NCI-H146 (cell line): Measurements from ENCODE around the gene AP3D1.
"Not testable (repeated sequence)": the region's sequence is repeated elsewhere in the genome, so short reads cannot be mapped to it uniquely, and the experiment has no call there.

Source experiments
- DNase-seq: peaks from one replicate; lab custom pipeline; 2025; lab: John Stamatoyannopoulos, UW

Gene AP3D1

DNA sequence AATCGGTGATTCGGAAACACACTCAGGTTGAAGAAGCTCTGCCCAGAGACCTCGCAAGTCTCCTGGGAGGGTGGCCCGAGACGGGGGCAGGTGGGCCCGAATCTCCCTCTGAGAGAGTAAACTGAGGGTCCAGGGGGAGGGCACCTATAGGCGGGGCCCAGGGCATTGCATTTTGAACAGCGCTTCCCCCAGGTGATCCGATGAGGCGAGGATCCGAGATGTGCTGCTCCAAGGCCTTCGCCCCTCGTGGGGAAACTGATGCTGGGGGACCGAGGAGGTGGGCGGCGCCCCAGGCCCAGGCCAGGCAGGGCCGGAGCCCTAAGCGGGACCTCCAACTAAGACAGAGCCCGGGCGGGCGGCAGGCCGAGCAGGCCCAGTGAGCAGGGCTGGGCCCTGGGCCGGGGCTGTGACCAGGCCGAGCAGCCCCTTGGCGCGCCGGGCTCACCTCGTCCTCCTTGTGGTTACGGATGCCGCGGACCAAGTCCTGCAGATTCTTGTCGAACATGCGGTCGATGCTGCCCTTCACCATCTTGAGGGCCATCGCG, 500 bp downstream of the AP3D1 start:
- no peak for DNase-seq

DNA sequence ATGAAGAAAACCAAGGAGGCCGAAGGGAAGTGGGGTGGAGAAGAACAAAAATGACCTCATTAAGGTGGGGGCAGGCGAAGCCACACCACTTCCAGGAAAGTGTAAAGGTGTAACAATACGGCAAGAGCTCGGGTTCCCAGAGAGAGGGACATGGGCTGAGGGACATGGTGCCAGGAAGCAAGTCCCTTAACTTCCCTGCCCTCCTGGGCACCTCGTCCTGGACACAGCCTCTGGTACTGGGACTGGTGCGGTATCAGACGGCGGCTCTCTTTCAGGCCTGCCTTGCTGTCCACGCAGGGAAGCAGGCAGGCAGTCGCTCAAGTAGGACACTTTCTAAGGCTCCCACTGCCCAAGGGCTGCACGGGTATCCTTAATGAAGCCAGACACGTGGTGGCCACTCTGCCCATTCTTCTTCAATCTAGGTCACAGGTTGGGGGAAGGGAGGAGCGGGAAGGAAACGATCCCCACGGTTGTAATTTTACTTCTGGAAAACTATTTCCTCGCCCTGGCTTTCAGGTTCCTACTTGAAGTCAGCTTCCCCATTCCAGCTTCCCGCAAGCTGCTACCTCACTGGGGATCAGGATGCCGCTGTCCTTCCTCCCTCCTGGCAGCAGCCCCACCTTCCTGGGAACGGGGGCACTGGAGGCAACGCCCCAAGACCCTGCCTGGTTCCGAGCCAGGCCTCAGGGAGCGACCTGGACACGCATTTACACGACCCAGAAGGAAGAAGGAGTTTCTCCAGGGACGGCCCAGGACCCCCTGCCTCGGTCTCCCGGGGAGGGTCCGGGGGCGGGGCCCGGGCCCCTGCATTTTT, 1.2 kb downstream of the AP3D1 start:
- DNase-seq, result no peak

DNA sequence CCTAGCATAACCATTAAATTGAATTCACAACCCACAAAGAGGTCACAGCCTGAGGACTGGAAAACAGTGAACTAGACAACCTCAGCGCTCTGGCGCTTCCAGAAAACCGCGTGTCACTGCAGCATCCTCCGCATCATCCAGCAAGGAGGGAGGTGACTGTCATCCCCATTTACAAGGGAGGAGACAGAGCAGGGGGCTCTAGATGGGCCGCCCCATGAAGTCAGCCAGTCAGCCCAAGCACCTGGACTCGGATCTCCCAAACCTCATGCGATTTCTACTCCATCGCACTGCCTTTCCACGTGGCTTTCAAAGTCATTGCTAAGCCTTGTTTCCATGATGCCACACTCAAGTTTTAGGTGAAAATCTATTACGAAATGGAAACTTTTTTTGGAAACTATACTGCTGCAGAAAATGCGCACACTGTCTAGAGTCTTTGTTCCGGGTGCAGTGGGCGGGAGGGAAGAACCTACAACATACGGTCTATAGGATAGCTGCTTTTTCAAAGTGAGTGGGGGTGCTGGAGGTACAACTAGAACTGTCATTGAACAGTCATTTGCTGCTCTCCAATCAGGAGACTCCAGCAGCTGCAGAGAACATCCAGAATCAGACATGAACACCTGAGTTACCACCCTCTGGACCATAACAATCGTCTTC, 2.8 kb downstream of the AP3D1 start:
- DNase-seq, result no peak

DNA sequence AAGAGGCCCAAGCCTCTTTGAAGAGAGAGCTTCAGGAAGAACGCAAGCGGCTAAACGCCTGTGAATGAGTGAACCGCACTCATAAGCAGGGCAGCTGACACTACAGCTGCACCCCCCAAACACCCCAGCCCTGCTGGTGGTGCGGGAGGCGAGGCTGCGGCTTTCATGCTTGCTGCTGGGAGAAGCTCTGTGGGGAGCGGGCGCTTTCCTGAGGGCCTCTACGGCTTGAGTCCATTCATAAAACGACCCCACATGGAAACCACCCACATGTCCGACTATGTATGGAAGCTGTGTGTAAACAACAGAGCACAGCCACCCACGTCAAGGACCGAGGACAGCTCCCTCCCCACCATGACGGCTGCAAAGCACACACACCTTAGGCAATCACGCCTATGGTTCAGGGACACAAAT, 5.5 kb downstream of the AP3D1 start:
- DNase-seq, result no peak

DNA sequence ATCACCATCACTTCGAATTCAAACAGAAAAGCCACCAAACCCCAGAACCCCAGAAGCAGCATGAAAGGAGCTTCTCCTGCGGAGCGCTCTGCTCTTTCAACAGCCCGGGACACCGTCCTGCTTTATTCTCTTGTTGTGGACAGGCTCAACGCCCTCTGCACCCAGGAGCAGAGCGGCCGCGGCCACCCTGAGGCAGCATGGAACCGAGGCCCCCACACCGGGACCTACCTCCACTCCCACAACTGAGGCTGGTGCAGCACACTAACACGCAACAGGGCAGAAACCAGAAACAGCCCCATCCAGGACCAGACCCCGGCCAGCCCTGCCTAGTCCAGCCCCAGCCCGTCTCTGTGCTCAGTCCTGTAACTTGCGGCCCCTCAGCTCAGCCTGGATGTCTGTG, 7.2 kb downstream of the AP3D1 start:
- DNase-seq, result no peak

DNA sequence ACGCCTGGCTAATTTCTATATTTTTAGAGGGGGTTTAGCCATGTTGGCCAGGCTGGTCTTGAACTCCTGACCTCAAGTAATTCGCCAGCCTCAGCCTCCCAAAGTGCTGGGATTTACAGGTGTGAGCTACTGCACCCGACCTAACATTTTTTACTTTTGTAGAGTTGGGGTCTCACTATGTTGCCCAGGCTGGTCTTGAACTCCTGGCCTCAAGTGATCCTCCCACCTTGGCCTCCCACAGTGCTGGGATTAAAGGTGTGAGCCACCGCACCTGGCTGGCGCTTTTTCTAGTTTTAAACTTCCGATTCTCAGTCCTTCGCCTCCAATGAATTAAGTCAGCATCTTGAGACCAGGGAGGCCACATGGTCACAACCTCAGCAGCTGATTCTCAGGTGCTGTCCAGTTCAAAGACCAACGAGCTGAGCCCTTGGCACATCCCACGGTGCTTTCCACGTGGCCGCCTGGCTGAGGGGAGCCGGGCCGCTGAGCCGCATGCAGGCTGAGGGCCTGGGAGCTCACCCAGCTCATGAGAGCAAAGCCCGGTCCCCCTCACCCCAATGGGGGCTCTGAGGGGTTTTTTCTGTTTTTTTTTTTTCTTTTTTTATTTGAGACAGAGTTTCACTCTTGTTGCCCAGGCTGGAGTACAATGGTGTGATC, 9.1 kb downstream of the AP3D1 start:
- DNase-seq, result no peak

DNA sequence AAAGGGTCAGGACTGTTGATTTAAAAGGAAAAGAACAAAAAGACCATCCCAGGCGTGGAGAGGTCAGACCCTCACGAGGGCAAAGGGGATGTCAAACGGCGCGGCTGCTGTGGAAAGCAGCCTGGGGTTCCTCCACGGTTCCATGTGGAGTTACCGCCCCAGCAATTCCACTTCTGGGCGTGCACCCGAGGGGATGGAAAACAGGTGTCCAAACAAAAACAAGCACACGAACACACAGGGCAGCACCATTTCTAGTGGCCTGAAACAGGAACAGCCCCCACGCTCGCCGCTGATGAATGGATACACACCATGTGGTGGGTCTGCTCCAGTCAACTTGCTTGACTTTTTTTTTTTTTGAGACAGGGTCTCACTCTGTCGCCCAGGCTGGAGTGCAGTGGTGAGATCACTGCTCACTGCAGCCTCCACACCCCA, 11.2 kb downstream of the AP3D1 start:
- no peak for DNase-seq

DNA sequence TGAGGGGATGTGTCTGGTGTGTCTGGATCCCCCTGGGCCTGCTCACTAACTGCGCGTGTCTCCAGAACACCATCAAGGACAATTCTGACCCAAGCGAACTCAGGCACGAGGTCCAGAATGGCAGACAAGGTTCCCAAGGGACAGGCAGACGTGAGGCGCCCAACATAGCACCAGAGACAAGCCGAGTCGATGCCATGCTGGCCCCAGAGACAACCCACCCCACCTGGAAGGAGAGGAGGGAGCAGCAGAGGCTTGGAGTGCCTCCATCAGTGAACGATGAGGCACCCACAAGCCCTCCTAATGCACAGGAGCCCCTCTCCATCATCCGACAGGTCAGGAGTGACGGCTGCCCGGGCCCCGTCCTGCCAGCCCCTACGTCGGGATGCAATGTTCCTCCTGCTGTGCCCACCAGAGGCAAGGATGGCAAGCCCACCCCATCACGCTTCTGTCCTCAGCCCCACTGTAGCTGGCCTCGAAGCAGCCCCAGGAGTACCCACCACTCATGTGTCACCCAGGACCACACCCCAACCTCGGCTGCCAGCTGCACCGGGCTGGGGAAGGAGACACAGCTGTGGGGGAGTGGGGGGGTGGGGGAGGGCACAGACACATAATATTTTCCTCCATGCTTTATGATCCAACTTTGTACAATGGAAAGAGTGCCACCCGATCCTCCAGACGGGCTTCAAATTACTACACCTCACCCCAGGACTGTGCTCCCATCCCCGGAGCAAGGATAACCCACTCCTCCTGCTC, 11.8 kb downstream of the AP3D1 start:
- DNase-seq, result no peak

DNA sequence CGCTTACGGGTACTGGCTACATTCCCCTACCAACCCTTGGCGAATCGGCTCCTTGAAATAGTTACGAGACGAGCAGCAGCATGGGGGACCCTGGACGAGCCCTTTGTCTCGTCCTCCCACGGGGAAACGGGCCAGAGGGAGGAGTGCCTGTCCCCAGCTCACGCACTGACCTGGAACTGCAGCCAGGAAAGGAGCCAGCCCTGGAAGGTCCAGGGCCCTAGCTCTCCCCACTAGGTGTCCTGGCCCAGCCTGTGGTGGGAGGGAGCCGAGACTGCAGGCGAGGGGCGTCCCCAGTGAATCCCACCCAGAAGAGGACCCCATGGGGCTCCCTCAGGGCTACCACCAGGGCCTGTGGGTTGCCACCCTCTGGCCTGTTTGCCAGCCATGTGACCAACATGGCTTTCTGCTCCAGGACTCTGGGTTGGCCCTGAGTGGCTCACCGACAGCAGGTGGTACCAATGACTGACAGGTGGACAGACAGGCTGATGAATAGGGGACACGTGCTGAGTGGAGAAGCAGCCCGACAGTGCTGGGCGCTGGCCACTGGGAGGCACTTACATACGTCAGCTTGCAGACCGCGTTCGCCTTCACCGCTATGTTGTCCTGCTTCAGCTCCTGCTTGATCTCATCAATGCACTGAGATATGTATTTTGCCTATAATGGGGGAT, 13.2 kb downstream of the AP3D1 start:
- DNase-seq, result no peak

DNA sequence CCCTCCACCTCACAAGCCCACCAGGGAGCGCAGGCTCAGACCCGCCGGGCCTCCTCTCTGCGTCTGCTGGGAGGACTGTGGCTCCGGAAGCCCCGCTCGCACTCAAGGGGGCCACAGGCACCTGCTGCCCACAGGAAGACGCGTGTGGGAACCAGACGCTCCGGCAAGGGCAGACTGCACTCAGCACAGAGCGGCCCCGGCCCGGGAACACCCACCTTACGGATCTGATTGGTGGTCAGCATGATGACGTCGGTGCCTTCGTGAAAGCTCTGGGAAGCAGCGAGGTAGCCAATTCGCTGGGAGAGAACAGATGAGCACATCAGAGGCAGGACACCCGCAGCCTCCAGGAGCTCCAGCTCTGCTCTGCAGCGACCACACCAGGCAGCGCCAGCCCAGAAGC, 14.6 kb downstream of the AP3D1 start:
- no peak for DNase-seq

DNA sequence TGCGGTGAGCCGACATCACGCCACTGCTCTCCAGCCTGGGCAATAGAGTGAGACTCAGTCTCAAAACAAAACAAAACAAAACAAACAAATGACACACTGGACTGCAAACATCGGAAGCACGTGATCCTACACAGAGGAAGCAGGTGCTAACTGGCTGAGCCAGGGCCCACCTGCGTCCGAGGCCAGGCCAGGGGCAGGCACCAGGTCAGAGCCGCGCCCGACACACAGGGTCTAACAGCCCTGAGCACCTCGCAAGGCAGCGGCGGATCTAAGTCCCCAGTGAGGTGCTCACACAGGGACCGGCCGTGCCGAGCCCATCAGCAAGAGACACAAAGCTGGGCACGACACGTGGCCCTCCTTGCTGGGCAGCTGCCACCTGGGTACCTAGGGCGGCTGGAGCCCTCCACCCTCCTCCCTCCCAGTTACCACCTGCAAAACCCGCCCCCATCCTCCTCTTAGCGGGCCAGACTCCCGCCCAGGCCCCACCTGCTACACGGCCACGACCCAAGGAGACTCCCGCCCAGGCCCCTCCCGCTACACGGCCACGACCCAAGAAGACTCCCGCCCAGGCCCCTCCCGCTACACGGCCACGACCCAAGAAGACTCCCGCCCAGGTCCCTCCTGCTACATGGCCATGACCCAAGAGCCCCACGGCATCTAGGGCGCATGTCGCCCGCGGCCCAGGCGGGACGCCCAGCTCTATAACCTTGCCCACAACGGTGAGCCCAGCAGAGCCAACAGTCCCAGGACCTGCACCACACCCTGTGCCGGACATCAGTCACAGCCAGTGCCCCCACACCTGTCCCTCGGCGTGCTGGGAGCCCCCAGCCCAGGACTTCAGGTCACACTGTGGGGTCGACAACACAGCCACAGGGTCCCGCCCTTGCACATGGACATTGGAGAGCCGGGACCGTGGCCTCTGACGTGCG, 15.6 kb downstream of the AP3D1 start:
- peak; percentile 19 for DNase-seq

DNA sequence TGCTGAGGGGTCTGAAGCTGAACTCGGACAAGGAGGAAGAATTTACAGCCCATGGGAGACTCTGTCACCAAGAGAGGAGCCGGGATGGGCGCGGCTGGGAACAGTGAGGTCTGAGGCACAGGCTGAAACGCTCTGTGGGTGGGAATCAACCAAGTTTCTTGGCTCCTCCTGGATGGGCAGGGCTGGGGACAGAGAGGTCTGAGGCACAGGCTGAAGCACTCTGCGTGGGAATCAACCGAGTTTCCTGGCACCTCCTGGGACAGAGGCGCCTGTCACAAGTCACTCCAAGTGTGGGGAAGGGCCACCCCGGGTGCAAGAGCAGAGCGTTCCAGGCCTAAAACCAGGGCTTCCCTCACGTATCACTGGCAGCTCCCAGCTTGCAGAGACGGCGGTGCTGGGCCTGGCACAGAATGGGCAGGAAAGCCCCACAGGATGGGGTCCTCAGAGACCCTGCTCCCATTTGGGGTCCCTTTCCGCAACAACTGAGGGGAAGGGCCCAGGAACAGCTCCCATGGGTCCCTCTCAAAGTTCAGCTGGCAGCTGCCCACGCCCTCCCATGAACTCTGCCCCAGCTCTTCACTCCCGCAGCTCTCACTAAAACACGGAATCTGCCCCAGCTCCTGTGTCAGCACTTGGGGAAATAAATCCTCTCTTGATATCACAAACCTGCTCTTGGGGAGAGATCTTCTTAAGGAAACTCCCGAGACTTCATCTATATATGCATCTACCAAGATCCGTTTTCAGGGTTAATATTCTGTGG, 18.5 kb downstream of the AP3D1 start:
- DNase-seq, result no peak

DNA sequence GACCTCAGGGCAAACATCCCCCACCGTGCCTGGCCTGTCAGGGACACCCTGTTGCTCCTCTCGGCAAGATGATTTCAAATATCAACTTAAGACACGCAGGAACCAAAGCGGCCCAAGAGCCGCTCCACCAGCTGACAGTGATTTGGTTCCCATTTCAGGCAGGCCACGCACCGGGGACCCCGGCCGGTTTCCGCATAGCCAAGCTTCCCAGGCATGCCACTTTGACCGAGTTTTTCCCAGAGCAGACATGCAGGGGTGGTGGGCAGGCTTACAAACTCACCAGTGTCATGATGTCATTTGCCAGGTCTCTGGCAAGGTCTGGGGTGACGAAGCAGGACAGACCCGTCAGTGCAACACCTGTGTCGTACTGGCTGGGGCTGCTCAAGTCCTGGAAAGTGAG, 19.2 kb downstream of the AP3D1 start:
- DNase-seq, result no peak

DNA sequence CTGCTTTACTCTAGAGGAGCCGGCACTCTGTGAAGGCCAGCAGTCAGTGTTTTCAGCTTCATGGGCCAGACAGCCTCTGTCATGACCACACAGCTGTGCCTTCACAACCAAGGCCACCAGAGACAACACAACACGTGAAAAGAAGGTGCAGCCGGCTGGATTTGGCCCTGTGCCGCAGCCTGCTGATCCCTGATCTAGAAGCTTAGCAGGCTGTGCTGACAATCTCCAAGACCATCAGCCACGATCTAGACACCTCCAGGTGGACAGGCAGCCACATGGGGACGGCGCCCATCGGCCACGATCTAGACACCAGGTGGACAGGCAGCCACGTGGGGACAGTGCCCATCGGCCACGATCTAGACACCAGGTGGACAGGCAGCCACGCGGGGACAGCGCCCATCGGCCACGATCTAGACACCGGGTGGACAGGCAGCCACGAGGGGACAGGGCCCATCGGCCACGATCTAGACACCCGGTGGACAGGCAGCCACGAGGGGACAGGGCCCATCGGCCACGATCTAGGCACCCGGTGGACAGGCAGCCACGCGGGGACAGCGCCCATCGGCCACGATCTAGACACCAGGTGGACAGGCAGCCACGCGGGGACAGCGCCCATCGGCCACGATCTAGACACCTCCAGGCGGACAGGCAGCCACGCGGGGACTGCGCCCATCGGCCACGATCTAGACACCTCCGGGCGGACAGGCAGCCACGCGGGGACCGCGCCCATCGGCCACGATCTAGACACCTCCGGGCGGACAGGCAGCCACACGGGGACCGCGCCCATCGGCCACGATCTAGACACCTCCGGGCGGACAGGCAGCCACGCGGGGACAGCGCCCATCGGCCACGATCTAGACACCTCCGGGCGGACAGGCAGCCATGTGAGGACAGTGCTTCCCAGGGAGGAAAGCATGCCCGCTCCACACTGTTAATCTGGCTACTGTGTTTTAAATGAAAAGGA, 20.1 kb downstream of the AP3D1 start:
- DNase-seq, result not testable (repeated sequence)

DNA sequence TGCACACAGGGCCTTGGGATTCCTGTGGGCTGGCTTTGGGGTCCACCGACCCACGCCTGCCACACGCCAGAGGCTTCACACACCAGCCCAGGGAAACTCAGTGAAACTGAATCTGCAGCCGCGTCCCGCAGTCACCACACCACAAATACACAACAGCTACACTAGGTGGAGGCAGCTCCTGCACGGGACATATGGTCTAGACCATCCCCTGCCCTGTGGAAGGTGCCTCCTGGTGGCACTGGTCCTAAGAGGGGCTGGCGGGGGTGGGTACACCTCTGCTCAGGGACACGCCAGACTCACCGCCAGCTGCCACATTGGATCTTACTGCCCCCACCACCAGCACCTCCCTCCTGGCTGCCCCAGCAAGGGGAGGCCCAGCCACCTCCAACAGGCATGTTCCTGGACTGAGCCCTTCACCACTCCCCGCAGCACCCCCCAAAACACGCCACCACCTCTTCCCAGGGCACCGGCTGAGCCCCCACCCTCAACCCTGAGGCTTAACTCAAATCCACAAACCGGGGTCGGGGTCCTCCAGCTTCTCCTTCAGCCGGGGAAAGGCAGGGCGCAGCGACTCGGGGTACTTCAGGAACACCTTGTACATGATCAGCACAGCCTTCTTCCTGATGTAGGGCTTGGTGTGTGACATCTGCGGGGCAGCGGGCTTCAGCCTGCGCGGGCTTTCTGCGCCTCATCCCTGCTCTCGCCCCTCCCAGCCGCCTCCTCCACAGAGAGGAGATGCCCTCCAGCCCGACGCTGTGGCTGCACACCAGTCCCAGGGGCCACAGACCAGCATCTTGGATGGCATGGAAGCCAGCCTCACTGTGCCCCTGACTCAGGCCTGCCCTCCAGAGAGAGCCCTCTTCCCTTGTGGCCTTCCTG, 21.2 kb downstream of the AP3D1 start:
- DNase-seq, result no peak

DNA sequence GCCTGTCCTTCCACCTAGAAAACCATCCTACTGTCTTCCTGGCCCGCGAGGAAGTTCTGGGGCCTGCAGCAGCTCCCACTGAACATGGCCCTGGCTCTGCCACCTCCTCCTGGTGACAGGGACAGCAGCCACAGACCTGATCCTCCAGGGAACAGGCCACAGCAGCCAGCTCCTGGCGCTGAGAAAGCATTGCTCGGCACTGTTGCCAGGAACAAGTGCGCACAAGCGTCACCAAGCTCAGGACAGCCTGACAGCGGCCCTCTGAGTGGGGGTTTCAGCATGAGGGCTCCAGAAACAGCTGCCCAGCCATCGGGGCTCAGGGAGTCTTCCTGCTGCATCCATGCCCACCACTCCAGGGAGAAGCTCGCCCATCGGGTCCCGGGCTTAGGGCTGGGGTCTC, 21.9 kb downstream of the AP3D1 start:
- DNase-seq, result no peak

DNA sequence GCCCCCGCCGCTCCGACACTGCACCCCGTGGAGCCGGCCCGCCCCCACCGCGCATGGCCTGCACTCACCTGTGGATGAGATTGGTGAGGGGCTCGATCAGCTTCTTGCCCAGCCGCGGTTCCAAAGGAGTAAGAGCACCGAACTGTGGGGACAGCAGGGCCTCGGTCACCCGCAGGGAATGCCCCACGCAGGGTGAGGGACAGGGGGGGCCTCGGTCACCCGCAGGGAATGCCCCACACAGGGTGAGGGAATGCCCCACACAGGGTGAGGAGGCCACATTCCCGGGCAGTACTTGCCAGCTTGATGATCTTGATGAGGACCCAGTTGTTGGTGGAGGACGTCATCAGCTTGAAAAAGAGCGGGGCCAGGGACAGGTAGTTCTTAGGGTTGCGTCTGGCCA, 22.3 kb downstream of the AP3D1 start:
- DNase-seq, result no peak
